ENCODE measurements around the gene LMNTD2. TPM values are rescaled to one million over a fixed set of nuclear protein-coding genes. Genes with fewer than 3 reads are reported as not detected.

Gene LMNTD2
- total and polyA plus RNA-seq, 2 of the 13 experiments (the other 11 are each of a cell fraction or from before 2014, with no cell fraction given): 1.1 to 3.1 TPM

DNA sequence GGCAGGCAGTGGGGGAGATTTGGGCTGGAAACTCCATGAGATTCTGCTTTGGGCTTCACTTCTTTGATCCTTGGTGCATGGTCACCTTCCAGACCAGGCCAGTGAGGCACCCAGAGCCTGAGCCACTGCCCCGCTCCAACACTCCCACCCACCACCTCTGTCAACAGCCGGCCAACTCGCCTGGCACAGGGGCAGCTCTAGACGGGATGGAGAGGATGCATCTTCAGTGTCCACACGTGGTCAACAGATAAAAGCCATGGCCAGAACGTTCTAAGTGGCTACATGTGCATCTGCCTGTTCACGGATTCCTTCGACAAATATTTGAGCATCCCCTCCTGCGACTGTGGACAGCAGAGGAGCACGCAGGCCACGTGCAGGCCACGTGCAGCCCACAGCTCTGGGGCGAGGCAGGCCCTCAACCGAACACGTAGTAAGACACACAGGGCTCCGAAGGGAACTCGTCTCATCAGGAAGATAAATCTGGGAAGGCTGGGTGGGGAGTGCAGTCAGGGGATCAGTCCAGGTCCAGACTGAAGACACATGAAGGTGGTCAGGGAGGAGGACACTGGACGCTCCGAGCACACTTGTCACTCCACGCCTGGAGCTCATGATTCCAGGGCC, 22.0 kb downstream of the LMNTD2 start (continued):
- no peak for TF ChIP-seq ZNF280D (CRISPR knock-in tag; IDR thresholded peaks at IDR 0.05)
- TF ChIP-seq SSRP1 (CRISPR knock-in tag; IDR thresholded peaks at IDR 0.05): no peak
- peak; percentile 35; the same call in 1 of the 2 replicates for TF ChIP-seq ZNF746 (CRISPR knock-in tag; IDR thresholded peaks at IDR 0.05)
- 0 out of 2 replicates have a peak, but pooled peaks have one; percentile 57 for TF ChIP-seq MYNN (CRISPR knock-in tag; IDR thresholded peaks at IDR 0.05; ENCODE audit: low read depth)
- TF ChIP-seq, protein P1, sequence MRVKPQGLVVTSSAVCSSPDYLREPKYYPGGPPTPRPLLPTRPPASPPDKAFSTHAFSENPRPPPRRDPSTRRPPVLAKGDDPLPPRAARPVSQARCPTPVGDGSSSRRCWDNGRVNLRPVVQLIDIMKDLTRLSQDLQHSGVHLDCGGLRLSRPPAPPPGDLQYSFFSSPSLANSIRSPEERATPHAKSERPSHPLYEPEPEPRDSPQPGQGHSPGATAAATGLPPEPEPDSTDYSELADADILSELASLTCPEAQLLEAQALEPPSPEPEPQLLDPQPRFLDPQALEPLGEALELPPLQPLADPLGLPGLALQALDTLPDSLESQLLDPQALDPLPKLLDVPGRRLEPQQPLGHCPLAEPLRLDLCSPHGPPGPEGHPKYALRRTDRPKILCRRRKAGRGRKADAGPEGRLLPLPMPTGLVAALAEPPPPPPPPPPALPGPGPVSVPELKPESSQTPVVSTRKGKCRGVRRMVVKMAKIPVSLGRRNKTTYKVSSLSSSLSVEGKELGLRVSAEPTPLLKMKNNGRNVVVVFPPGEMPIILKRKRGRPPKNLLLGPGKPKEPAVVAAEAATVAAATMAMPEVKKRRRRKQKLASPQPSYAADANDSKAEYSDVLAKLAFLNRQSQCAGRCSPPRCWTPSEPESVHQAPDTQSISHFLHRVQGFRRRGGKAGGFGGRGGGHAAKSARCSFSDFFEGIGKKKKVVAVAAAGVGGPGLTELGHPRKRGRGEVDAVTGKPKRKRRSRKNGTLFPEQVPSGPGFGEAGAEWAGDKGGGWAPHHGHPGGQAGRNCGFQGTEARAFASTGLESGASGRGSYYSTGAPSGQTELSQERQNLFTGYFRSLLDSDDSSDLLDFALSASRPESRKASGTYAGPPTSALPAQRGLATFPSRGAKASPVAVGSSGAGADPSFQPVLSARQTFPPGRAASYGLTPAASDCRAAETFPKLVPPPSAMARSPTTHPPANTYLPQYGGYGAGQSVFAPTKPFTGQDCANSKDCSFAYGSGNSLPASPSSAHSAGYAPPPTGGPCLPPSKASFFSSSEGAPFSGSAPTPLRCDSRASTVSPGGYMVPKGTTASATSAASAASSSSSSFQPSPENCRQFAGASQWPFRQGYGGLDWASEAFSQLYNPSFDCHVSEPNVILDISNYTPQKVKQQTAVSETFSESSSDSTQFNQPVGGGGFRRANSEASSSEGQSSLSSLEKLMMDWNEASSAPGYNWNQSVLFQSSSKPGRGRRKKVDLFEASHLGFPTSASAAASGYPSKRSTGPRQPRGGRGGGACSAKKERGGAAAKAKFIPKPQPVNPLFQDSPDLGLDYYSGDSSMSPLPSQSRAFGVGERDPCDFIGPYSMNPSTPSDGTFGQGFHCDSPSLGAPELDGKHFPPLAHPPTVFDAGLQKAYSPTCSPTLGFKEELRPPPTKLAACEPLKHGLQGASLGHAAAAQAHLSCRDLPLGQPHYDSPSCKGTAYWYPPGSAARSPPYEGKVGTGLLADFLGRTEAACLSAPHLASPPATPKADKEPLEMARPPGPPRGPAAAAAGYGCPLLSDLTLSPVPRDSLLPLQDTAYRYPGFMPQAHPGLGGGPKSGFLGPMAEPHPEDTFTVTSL (CRISPR knock-in tag; IDR thresholded peaks at IDR 0.05; ENCODE audit: borderline replicate concordance): no peak
- no peak for TF ChIP-seq BRD4 (CRISPR knock-in tag; IDR thresholded peaks at IDR 0.05)
- TF ChIP-seq ZMYM4 (CRISPR knock-in tag; IDR thresholded peaks at IDR 0.05): no peak
- no peak for TF ChIP-seq SALL2 (CRISPR knock-in tag; IDR thresholded peaks at IDR 0.05)
- peak; percentile 51; the same call in 1 of the 2 replicates for TF ChIP-seq ZNF33B (CRISPR knock-in tag; IDR thresholded peaks at IDR 0.05)
- 0 out of 2 replicates have a peak, but pooled peaks have one; percentile 56 for TF ChIP-seq KLF6 (CRISPR knock-in tag; IDR thresholded peaks at IDR 0.05)
- TF ChIP-seq ARID5B (CRISPR knock-in tag; IDR thresholded peaks at IDR 0.05): 0 out of 2 replicates have a peak, but pooled peaks have one; percentile 18
- peak; percentile 57; the same call in 1 of the 2 replicates for TF ChIP-seq ZNF891 (CRISPR knock-in tag; IDR thresholded peaks at IDR 0.05)
- no peak for TF ChIP-seq KAT2B (IDR thresholded peaks at IDR 0.05; ENCODE audit: borderline replicate concordance, low read depth, low read length)
- no peak for TF ChIP-seq ZNF101 (CRISPR knock-in tag; IDR thresholded peaks at IDR 0.05; ENCODE audit: borderline replicate concordance, low read depth)
- TF ChIP-seq MLX (CRISPR knock-in tag; IDR thresholded peaks at IDR 0.05): 0 out of 2 replicates have a peak, but pooled peaks have one; percentile 40
- TF ChIP-seq CBX5 (CRISPR knock-in tag; IDR thresholded peaks at IDR 0.05; ENCODE audit: borderline replicate concordance): no peak

All from HepG2 (cell line).